ENCODE results near the gene HIVEP3. TPM values are rescaled to one million over a fixed set of nuclear protein-coding genes. Genes with fewer than 3 reads are reported as not detected.

The HIVEP3 gene
- total RNA-seq, 3 donors from 2014 or later: 4.9 to 6.5 (median 6.1) TPM

GRCh38 chr1:41851589-41851988, 67.1 kb downstream of the HIVEP3 start:
- H3K4me3 ChIP-seq: no peak overlapping the region
- TF ChIP-seq CTCF (IDR thresholded peaks at IDR 0.05): no peak
- intact Hi-C loops (cut with DNase I, micrococcal nuclease): no loop called here
- DNase-seq: no peak
- no peaks in the 10 kb centered on the region for H3K9me3 ChIP-seq
- no peak for ATAC-seq
- no peaks in the 10 kb centered on the region for H3K4me1 ChIP-seq (ENCODE audit: low read depth)
- no peaks in the 10 kb centered on the region for H3K36me3 ChIP-seq (ENCODE audit: low read depth)

- Histone ChIP-seq H3K4me1 (ENCODE audit: low read depth) (no peaks in the 10 kb centered on the region), H3K36me3 (ENCODE audit: low read depth) (no peaks in the 10 kb centered on the region), H3K4me3 (no peak overlapping the region), H3K9me3 (no peaks in the 10 kb centered on the region)
- DNase-seq (no peak), ATAC-seq (no peak)
- no peak for TF ChIP-seq CTCF (IDR thresholded peaks at IDR 0.05)
- intact Hi-C loops (cut with DNase I, micrococcal nuclease): no loop called here
Observed at GRCh38 chr1:41850029-41850428, 68.7 kb downstream of the HIVEP3 start.

- H3K4me1 ChIP-seq (ENCODE audit: low read depth): no peaks in the 10 kb centered on the region
- TF ChIP-seq CTCF (IDR thresholded peaks at IDR 0.05): no peak
- H3K4me3 ChIP-seq: no peak overlapping the region
- no peaks in the 10 kb centered on the region for H3K36me3 ChIP-seq (ENCODE audit: low read depth)
- no peak for ATAC-seq
- no peaks in the 10 kb centered on the region for H3K9me3 ChIP-seq
- DNase-seq: no peak
- intact Hi-C loops (cut with DNase I, micrococcal nuclease): no loop called here
Observed at GRCh38 chr1:41849211-41849759, 69.4 kb downstream of the HIVEP3 start.

- Histone ChIP-seq H3K4me3 (no peak overlapping the region), H3K36me3 (ENCODE audit: low read depth) (no peaks in the 10 kb centered on the region), H3K9me3 (no peaks in the 10 kb centered on the region), H3K4me1 (ENCODE audit: low read depth) (no peaks in the 10 kb centered on the region)
- DNase-seq (no peak), ATAC-seq (no peak)
- intact Hi-C loops (cut with DNase I, micrococcal nuclease): no loop called here
- no peak for TF ChIP-seq CTCF (IDR thresholded peaks at IDR 0.05)
Observed at GRCh38 chr1:41848216-41848952, 70.3 kb downstream of the HIVEP3 start.

- H3K4me3 ChIP-seq: no peak overlapping the region
- intact Hi-C loops (cut with DNase I, micrococcal nuclease): no loop called here
- no peaks in the 10 kb centered on the region for H3K4me1 ChIP-seq (ENCODE audit: low read depth)
- no peak for TF ChIP-seq CTCF (IDR thresholded peaks at IDR 0.05)
- ATAC-seq (no peak), DNase-seq (no peak)
- H3K36me3 ChIP-seq (ENCODE audit: low read depth): no peaks in the 10 kb centered on the region
- no peaks in the 10 kb centered on the region for H3K9me3 ChIP-seq
Observed at GRCh38 chr1:41847733-41848132, 71.0 kb downstream of the HIVEP3 start.

Data from mucosa of descending colon (tissue), 3 donors.